Kidney glomerular epithelial cell (primary cell): Measurements from ENCODE around the gene ISL2.

Source experiments
- DNase-seq: peaks from one replicate; lab custom pipeline; 2025; lab: John Stamatoyannopoulos, UW

Gene ISL2

GRCh38 chr15:76377217-76377616, 40.6 kb downstream of the ISL2 start:
- no peak for DNase-seq

DNA sequence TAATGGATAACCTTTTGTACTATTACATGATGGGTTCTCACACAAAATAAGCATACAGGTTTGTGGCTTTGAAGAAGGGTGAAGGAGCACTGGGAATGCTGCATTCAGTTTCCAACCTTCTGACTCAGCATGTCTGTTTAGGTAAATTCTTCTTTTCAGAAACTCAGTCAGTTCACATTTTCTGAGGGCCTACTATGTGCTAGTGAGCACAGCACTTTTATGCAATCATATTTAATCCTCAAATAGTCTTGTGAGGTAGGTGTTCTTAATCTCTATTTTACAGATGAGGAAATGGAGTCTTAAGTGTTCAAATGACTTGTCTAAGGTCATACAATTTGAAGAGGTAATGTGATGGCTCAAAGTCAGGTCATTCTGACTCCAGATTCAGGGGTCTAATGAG, 41.2 kb downstream of the ISL2 start:
- no peak for DNase-seq

DNA sequence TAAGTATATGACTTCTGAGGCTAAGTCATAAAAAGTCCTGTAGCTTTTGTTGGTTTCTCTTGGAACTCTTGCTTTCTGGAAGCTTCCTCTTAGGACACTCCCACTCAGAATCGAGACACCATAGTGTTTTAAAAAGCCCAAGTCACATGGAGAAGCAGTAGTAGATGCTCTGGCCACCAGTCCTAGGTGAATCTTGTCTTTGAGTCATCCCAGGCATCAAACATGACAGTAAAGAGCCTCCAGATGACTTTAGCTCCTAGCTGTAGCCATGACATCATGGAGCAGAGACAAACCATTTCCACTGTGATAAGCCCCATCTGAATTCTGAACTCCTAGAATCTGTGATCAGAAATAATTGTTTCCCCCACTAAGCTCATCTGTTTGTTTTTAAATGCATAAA, 42.1 kb downstream of the ISL2 start:
- DNase-seq: no peak

- DNase-seq: no peak
Measured at GRCh38 chr15:76380249-76380648, 43.7 kb downstream of the ISL2 start.

GRCh38 chr15:76381366-76381765, 44.8 kb downstream of the ISL2 start:
- DNase-seq: no peak

DNA sequence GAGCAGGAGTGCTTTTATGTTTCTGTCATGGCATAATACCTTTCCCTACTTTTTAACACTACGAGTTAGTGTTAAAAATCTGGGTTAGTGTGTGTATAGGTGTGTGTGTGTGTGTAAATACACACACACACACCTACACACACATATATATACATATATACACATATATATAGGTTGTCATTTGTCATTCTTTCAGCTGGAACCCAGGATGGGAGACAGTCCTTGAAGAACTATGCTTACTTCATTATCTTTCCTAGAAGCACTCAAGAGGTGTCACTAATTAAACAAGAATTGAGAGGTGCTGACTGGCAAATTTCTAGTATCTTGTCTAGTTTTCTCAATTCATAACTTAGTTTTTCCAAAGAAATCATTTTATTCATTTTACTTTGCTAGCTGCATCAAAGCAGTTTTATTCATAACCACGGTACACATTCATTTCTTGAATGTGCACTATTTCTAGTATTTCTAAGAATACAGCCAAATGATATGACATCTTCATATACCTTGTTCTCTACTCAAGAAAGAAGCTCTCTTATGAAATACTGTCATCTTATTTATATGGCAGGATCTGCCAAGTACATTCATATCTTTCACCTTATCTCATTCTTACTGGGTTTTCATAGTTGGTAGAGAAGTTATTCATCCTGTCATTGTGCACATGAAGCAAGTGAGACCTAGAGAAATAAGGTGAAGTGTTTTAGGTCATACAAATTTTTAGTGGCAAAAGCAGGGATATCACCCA, 46.6 kb downstream of the ISL2 start:
- DNase-seq: no peak

DNA sequence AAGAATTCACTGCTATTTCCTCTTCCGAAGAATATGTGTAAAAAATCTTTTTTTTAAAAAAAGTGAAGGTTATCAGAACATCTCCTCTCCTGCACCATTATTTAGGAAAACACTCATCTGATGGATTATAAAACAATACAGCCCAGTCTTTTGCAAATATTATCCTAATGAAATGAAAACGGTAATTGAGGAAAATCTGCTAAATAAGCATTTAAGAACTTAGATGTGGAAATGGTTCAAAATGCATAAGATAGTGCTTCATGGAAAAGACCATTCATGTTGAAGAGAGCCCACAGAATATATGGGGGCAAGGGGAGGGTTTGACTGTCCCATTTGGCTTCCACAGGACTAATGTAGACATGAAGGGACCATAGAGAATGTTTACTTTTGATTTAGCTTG, 47.8 kb downstream of the ISL2 start:
- no peak for DNase-seq

- DNase-seq: no peak
Measured at GRCh38 chr15:76386178-76386577, 49.6 kb downstream of the ISL2 start.

GRCh38 chr15:76386926-76387325, 50.4 kb downstream of the ISL2 start:
- DNase-seq: no peak

- DNase-seq: no peak
Measured at GRCh38 chr15:76390571-76390970, 54.0 kb downstream of the ISL2 start.

GRCh38 chr15:76391309-76391708, 54.7 kb downstream of the ISL2 start:
- no peak for DNase-seq

- DNase-seq: no peak
Measured at GRCh38 chr15:76391847-76392246, 55.3 kb downstream of the ISL2 start.
